GM20431 (cell line): ENCODE measurements around the gene PHAF1.
"Not testable (repeated sequence)": the region's sequence is repeated elsewhere in the genome, so short reads cannot be mapped to it uniquely, and the experiment has no call there.

ENCODE experiments used
- in situ Hi-C: fragments of 300-500 bp; cut with MseI, MboI; formaldehyde crosslinking; loops from one replicate; pipeline ENCODE4 v1.15.0; 2020; ENCODE audit warnings: low sequenced_read_pairs; ENCODE audit not compliant: unreplicated experiment

The PHAF1 gene

DNA sequence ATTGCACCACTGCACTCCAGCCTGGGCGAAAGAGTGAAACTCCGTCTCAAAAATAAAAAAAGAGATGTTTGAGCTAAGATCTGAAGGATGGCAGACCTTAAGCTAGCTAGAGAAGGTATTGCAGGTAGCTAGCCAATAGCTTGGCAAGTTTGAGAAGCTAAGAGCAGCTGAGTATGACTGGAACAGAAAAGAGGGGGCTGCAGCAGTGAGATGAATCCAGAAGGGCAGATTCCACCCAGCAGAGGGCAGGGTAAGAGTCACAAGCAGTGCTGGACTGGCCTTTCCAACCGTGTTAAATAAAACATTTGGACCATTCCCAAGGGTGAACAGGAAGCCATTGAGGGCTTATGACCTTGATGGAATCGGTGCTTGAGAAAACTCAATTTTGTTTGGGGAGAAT lies 5.7 kb upstream of the PHAF1 start:
- in situ Hi-C loops = no loop called here

DNA sequence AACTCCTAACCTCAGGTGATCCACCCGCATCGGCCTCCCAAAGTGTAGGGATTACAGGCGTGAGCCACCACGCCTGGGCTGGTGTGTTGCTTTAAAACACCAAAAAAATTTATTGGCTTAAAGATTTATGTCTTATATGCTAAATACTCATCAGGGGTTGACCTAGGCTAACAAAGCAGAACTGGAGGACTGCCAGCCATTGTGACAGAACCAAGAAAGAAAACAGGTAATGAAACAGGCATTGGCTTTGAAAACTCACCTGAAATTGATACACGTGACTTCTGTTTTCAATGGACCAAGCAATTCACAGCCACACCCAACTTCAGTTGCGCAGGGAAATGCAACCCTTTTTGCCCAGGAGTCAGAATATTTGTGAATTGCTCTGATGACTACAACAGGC lies 4.9 kb upstream of the PHAF1 start:
- in situ Hi-C loops = no loop called here

DNA sequence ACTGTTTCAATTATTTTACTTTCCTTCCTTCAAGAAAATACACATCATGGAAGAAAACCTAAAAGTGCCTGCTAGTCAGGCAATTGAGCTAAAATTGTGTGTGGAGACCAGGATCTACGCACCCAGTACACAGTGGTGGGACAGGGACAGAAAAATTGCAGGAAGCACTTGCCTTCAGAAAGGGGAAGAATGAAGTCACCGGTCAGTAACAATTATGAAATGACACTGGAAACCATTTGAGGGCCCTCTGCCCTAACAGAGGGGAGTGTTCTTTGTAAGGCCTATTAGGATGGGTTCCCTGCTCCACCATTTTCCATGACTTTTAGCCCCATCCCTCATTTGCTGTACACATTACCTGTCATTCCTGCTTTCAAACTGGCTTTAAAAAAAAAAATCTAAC lies 4.5 kb upstream of the PHAF1 start:
- in situ Hi-C loops = no loop called here

DNA sequence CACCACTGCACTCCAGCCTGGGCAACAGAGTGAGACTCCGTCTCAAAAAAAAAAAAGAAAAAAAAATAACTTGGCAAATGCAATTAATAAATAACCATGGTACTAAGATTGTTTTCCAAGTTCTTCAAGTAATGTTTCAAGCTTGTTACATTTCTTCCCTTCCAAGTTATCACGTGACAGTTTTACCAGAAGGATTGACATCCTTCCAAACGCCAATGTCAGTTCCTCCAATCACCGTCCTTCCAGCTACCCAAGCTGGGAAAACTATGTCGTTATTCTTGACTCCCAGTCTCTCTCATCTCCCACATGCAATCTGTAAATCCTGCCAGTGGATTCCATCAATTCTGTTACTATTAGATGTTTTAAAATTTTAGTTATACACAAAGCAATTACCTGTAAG lies 3.9 kb upstream of the PHAF1 start:
- in situ Hi-C loops = no loop called here

DNA sequence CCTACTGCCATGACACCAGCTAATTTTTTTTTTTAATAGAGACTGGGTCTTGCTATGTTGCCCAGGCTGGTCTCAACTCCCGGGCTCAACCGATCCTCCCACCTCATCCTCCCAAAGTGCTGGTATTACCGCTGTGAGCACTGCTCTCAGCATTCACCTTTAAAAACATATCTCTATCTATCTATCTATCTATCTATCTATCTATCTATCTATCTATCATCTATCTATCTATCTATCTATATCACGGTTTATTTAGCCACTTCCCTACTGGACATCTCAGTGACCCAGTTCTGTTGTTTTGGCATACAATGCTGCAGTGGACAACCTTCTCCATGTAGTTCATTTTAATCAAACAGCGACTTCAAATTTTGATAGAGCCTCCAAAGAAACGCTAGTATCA lies 1.3 kb upstream of the PHAF1 start:
- in situ Hi-C loops = no loop called here

DNA sequence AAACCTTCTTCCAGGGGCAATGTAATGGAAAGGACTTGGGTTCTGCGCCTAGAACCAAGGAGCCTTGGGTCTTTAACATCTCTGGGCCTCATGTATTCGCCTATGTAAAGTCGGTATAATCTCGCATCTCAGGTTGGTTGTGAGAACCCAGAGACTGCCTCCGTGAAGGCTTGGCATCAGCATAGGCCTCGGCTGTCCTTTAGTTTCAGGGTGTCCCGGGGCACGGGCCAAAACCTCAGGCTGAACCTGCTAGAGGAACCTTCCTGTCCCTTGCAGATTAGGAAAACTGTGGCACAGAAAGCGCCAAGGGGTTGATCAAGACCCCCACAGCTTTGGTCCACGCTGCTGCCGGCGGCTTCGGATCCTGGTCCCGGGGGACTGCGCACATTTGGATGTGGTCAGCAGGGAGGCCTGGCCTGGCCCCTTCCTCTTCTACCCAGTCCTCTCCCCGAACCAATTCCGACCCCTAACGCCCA lies 772 bp upstream of the PHAF1 start:
- in situ Hi-C loops = no loop called here

DNA sequence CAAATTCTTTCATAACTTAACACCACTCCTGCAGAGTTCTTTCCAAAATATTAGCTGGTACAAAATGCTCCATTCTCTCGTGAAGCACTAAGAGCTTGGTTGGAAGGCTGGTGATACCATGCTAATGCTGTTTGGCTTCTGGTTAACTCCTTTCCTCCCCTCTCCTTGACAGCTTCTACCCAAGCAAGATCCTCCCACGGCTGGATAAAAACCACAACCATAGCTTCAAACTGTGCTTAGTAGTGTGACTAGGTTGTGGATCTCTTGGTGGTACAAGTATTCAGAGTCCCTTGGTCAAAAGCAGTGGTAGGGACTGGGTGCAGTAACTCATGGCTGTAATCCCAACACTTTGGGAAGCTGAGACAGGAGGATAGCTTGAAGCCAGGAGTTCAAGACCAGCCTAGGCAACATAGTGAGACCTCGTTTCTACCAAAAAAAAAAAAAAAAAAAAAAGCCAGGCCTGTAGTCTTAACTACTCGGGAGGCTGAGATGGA lies 2.3 kb downstream of the PHAF1 start:
- in situ Hi-C loops = no loop called here

DNA sequence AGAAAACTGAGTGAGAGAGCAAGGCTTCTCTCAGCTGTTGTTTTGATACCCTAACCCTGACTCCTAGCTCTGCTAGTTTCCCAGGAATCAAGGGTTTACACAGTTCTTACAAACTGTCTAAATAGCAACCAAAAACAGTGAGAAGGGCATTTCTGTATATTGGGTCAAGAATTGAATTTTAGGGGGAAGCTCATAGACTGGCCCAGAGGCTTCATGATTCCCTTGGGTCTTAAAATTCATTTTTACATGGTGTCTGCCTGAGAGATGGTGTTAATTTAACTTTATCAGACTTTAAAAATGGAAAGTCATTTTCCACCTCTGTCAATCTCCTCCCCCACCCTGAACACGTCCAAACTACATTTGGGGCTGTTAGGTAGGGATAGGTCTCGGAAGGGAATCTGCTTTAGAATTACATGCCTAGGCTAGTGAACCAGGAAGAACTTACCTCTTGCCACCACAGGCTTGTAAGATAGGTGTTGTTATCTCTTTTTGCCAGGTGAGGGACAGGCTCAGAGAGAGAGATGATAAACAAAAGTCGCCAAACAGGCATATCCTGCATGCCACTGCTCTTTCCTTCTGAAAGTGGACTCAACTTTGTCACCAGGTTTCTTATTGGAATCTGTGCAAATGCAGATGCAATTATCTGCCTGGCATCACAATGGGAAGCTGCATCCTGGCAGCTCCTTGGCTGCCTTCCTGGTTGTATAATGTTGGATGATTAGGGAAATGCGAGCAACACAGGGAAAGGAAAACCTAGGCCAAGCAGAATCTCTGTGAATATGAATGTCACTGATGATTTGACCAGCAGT lies 3.1 kb downstream of the PHAF1 start:
- in situ Hi-C loops = no loop called here

DNA sequence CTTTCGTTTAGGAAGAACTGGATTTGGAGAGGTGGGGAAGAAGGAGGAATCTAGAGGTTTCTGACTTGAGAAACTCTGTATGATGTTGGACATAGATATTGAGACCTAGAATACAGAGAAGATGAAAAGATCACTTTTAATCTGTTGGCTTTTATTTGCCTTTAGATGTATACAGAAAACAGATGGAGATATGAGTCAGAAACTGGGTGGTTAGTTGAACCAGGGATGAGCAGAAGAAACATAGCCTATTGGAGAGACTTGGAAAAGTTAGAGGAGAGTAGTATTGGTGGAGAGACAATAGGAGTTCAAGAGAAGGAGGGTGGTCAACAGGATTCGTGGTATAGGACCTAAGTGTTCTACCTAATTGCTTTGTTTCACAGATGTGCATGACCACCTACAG lies 5.1 kb downstream of the PHAF1 start:
- in situ Hi-C loops = no loop called here

DNA sequence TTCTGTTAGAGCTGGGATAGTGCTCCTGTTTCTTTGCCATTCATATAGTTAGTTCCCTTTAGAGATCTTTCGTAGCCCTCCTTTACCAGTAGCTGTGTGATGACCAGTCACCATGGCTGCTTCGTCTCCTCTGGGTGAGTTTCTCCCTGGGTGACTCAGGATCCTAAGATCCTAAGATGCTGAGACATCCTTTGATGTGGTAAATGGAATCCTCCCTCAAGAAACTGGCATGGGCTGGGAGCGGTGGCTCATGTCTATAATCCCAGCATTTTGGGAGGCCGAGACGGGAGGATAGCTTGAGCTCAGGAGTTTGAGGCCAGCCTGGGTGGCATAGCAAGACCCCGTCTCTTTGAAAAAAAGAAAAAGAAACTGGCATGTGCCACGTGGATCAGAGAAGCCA lies 5.9 kb downstream of the PHAF1 start:
- in situ Hi-C loops = no loop called here

DNA sequence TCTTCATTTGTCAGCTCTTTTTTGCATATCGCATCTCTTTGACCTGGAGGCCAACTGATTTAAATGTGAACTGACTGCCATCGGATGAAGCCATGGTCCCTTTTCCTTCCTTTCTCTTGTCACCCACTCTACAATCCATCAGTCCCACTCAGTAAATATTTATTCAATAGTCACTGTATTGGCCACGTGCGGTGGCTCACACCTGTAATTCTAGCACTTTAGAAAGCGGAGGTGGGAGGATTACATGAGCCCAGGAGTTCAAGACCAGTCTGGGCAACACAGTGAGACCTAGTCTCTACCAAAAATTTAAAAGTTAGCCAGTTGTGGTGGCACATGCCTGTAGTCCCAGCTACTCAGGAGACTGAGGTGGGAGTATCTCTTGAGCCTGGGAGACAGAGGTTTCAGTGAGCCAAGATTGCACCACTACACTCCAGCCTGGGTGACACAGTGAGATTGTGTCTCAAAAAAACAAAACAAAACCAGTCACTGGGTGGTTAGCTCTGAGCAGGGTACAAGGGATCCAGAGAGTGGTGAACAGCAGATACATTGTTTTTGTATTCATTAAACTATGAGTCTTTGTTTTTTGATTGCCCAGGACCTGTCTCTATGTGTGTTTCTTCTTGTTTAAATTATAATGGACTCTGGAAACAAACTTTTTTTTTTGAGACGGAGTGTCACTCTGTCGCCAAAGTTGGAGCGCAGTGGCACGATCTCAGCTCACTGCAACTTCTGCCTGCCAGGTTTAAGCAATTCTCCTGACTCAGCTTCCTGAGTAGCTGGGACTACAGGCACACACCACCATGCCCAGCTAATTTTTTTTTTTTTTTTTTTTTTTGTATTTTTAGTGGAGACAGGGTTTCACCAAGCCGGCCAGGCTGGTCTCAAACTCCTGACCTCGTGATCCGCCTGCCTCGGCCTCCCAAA lies 6.9 kb downstream of the PHAF1 start:
- in situ Hi-C loops = no loop called here

DNA sequence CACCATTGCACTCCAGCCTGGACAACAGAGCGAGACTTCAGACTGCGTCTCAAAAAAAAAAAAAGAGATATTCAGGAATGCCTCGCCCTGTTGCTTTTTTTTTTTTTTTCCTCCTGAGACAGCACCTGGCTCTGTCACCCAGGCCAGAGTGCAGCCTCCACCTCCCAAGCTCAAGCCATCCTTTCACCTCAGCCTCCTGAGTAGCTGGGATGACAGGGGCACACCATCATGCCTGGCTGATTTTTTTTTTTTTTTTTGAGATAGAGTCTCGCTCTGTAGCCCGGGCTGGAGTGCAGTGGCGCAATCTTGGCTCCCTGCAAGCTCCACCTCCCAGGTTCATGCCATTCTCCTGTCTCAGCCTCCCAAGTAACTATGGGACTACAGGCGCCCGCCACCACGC lies 8.0 kb downstream of the PHAF1 start:
- in situ Hi-C loops = no loop called here

DNA sequence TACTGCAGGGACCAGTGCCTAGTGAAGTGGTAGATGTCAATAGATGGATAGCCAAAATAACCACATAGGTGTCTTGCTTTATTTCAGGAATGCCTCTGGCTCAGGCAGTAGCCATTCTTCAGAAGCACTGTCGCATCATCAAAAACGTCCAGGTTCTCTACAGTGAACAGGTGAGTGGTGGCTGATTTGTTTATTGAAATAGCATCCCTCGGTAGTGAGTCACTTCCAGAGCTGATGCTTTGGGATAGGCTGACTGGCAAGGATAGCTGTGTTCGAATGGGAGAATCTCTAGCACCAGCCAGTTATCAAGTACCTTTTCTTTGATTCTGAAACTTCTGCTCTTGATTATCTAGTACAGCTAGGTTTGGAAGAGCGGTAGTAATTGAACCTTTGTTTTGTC lies 10.3 kb downstream of the PHAF1 start:
- in situ Hi-C loops = no loop called here

DNA sequence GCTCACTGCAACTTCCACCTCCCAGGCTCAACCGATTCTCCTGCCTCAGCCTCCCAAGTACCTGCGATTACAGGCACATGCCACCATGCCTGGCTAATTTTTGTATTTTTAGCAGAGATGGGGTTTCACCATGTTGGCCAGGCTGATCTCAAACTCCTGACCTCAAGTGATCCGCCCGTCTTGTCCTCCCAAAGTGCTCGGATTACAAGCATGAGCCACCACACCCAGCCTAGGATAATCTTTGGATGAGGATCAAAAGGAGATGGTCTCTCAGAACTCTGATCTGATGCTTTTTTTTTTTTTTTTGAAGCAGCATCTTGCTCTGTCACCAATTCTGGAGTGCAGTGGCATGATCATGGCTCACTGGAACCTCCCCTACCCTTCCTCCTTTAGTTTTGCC lies 13.1 kb downstream of the PHAF1 start:
- in situ Hi-C loops = not testable (repeated sequence)

DNA sequence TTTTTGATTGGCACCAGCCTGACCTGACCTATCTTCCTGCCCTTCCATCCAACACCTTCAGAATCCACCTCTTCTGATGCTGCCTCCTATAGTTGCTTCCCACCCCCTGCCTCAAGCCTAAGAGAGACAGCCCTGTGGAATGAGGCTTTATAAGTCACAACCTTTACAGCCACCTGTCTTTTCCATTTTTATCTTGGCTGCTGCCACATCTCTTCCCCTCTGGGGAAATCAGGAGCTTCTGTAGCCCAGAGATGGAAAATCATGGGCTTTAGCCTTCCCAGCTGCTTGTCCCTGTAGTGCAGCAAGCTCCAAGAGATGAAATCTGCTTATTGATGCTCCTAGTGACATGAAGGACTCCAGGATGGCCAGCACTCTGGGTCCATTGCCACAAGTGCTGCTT lies 18.7 kb downstream of the PHAF1 start:
- in situ Hi-C loops = no loop called here

DNA sequence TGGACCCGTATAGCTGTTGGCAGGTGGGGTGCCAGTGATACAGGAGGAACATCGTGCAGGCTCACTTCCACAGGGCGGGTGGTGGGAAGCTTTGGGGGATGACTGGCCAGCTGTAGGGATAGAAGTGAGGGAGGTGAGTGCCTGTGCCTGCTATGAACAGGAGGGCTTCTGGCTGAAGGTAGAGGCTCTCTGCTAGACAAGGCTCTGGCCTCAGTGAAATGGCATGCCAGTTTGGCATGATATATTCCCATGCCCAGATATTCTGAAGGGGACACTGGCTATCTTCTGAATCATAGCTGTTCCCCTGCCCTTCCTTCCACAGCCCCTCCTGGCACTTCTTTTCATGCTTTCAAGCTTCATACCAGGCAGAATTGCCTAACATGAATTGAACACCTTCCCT lies 19.1 kb downstream of the PHAF1 start:
- in situ Hi-C loops = no loop called here

DNA sequence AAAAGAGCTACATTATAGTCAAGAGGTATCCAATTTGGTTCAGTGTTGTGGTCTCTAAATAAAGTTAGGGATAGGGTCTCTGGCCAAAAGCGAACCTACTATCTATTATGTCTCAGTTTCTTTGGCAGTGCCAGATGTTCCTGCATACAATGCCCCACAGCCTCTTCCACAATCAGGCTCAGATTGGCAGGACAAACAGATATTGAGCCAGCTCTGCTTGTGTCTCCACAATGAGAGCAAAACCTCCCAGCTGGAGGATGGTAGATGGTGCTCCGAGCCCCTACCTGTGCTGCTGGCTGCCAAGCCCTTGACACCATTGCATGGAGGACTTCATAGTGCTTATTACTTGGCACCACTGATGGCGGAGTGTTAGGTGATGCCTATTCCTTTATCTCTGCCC lies 19.7 kb downstream of the PHAF1 start:
- in situ Hi-C loops = no loop called here

DNA sequence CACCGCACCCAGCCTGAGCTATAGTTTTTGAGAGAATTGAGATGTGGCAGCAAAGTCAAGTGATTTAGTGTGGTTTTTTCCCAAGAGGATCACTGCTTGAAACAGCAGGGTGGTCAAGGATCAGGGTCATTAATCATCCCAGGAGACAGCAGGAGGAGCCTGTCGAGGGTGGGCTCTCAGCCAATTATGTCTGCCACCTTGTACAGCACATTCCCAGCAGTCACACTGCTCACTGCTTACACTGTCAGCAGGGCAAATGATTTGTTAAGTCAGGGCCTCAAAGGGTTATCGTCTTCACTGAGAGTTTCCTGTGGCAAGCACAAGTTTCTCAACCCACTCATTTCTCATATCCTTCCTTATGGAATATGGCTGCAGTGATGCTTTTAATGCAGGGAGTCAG lies 27.9 kb downstream of the PHAF1 start:
- in situ Hi-C loops = no loop called here

DNA sequence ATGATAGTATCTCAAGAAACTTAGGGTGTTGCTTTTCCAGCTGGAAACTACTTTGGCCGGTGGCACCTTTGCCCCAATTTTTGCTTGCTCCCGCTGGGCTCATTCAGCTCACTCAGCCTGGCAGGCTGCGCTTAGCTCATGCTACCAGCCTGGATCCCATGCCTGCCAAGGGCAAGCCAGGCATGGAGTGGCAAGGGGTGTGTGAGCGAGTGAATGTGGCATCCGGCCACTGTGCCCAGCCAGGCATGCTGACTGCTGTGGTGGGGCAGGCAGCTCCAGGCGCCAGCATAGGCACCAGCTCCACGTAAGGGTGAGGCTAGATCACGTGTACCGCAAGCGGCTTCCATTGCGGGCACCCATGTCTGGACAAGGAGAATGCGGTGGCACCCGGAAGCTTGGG lies 31.6 kb downstream of the PHAF1 start:
- in situ Hi-C loops = no loop called here

DNA sequence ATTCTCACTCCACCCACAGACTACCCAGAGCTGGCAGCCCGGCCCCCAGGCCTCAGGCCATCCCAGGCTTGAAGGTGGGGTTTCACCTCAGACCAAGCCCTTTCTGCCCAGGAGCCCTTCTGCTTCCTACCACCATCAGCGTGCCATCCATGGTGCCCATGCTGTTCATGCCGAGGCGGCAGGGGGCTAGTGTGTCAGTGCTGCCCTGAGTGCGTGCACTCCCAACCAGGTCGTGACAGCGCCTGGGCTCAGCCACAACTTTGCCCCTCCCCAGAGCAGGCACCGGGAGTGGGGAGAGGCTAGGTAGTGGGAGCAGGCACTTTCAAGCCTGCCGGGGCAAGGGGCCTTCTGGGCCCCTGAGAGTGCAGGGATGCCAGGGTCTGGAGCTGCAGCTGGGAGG lies 32.6 kb downstream of the PHAF1 start:
- in situ Hi-C loops = no loop called here

DNA sequence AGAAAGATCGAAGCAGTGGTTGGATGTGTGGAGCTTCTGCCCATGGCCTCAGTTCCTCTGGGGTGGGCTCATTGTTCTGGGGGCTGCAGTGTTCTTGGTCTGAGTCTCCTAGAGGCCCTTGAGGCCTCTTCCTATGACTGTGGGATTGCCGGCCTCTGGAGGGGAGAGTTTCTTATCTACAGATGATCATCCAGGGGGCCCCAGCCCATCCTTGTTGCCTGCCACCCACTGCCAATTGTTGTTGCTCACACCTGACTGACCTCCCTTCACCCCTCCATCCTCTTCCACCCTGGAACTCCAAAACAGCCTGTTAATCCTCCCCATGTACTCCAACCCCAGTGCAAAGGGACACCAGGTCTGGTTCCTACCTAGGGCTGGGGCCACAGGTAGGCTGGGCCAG lies 35.2 kb downstream of the PHAF1 start:
- in situ Hi-C loops = no loop called here
